CD4-positive, alpha-beta T cell (primary cell): ENCODE data around the gene UQCC3. TPM values are rescaled to one million over a fixed set of nuclear protein-coding genes. Genes with fewer than 3 reads are reported as not detected.

Source experiments
- ATAC-seq: fragments of 200-7000 bp; cut with Tn5 transposase; one replicate; pipeline ENCODE4 v1.10.0; 2022; ENCODE audit warnings: mild to moderate bottlenecking; ENCODE audit not compliant: poor library complexity
- CTCF ChIA-PET: fragments of 350-600 bp; sonication (Branson Sonifier 250); formaldehyde crosslinking; loops from one replicate; lab custom pipeline; 2021; ENCODE audit warnings: antibody characterized with exemption, inconsistent platforms; lab: Charles Lee
- POLR2A ChIA-PET: fragments of 350-600 bp; sonication (Branson Sonifier 250); formaldehyde crosslinking; loops from one replicate; lab custom pipeline; 2021; ENCODE audit warnings: antibody characterized with exemption, inconsistent platforms; lab: Charles Lee
- DNase-seq, 14 experiments: peaks; one replicate each; pipeline ENCODE4 v3.0.0-alpha.2; 2013 to 2020; ENCODE audit warnings: mixed read lengths in 2 of 14
- H3K27ac ChIP-seq, 2 donors: one replicate each; pipeline versions ENCODE4 v1.5.1 to v1.7.0; 2013; ENCODE audit warnings: low read length in 2 of 2, low read depth in 1 of 2, mild to moderate bottlenecking in 1 of 2
- H3K27me3 ChIP-seq, 2 experiments: 1 replicate in 1 of 2; 2 replicates in 1 of 2; pipeline versions ENCODE4 v1.6.1 to v1.7.0; 2013; ENCODE audit warnings: low read length in 2 of 2, control low read depth in 1 of 2, mild to moderate bottlenecking in 1 of 2, moderate library complexity in 1 of 2; ENCODE audit not compliant: insufficient read depth in 2 of 2, control insufficient read depth in 1 of 2
- H3K36me3 ChIP-seq: one replicate; pipeline ENCODE4 v1.6.1; 2013; ENCODE audit warnings: low read length, control low read depth; ENCODE audit not compliant: insufficient read depth
- H3K4me1 ChIP-seq: one replicate; pipeline ENCODE4 v1.6.1; 2013; ENCODE audit warnings: low read length, control low read depth; ENCODE audit not compliant: insufficient read depth
- H3K4me3 ChIP-seq: one replicate; pipeline ENCODE4 v1.5.1; 2013; ENCODE audit warnings: mild to moderate bottlenecking, low read length, moderate library complexity
- H3K9me3 ChIP-seq, 2 experiments: 1 replicate in 1 of 2; 2 replicates in 1 of 2; pipeline versions ENCODE4 v1.6.1 to v1.7.0; 2013; ENCODE audit warnings: low read length in 2 of 2, mild to moderate bottlenecking in 2 of 2, control low read depth in 1 of 2, moderate library complexity in 1 of 2; ENCODE audit not compliant: control insufficient read depth in 1 of 2, insufficient read depth in 1 of 2
- H3K27ac Mint-ChIP-seq: one replicate; pipeline ENCODE4 v1.8.0; 2020; ENCODE audit warnings: mixed read lengths
- H3K27me3 Mint-ChIP-seq: one replicate; pipeline ENCODE4 v1.8.0; 2021; ENCODE audit warnings: mixed read lengths
- H3K36me3 Mint-ChIP-seq: one replicate; pipeline ENCODE4 v1.8.0; 2021; ENCODE audit warnings: low read depth, mixed read lengths
- H3K4me1 Mint-ChIP-seq: one replicate; pipeline ENCODE4 v1.8.0; 2021; ENCODE audit warnings: low read depth, mixed read lengths
- H3K4me3 Mint-ChIP-seq: one replicate; pipeline ENCODE4 v1.8.0; 2020; ENCODE audit warnings: mild to moderate bottlenecking, mixed read lengths
- H3K9me3 Mint-ChIP-seq: one replicate; pipeline ENCODE4 v1.8.0; 2020; ENCODE audit warnings: mixed read lengths
- CTCF ChIP-seq: fragments of 200-600 bp; IDR thresholded peaks from one replicate; pipeline ENCODE4 v1.8.0; 2022; ENCODE audit warnings: antibody characterized with exemption, mild to moderate bottlenecking
- intact Hi-C, 2 experiments: fragments of 100-400 bp; cut with DNase I in 1 of 2; cut with micrococcal nuclease in 1 of 2; formaldehyde crosslinking; loops; one replicate each; pipeline versions ENCODE4 v1.15.1 to v1.9.0; 2023 to 2025; cut with DNase I, micrococcal nuclease
- total RNA-seq, 174 experiments: library from RNA in 2 of 174; stranded (reverse) in 2 of 174; gene quantifications; one replicate each; pipeline ENCODE4 v1.2.3 and lab custom pipeline; 2021 to 2026

UQCC3 gene
- total RNA-seq, 2 experiments from 2014 or later: 1.5 to 2.3 TPM

- POLR2A ChIA-PET: interaction anchor here (0.8 to 5.3 kb wide), 10 partner anchors 10 to 173 kb away, joined by 3 to 170 read pairs (median 10); partner anchors contain the start of genes EEF1G, GANAB, HNRNPUL2 and INTS5
- H3K27ac Mint-ChIP-seq: peak overlapping the region; percentile 96
- H3K36me3 Mint-ChIP-seq: peaks cover 49% of the 10 kb centered on the region
- Histone ChIP-seq H3K27me3 (no peaks in the 10 kb centered on the region), H3K4me1 (peaks cover 66% of the 10 kb centered on the region), H3K36me3 (peaks cover 17% of the 10 kb centered on the region), H3K9me3 (no peaks in the 10 kb centered on the region), H3K27ac (peak overlapping the region in 1 of 2 donors; percentile 35), H3K4me3 (no peak overlapping the region)
- intact Hi-C loops: loop anchor here in 1 of 2 experiments (10.0 kb wide), 1 partner anchor 873 kb away; the partner anchor contains the start of genes FEN1 and TMEM258
- no peak for ATAC-seq
- CTCF ChIA-PET: interaction anchor here (1.4 kb wide), 1 partner anchor 13 kb away, joined by 3 read pairs; no protein-coding TSS in a partner anchor
- H3K9me3 Mint-ChIP-seq: no peaks in the 10 kb centered on the region
- peak overlapping the region; percentile 99 for H3K4me3 Mint-ChIP-seq
- peaks cover 53% of the 10 kb centered on the region for H3K4me1 Mint-ChIP-seq
- DNase-seq: no peak
- no peak for TF ChIP-seq CTCF
- H3K27me3 Mint-ChIP-seq: no peaks in the 10 kb centered on the region
These were observed 4.0 kb upstream of the UQCC3 start for GRCh38 chr11:62667460-62667859.

- CTCF ChIA-PET: interaction anchor here (0.6 to 1.1 kb wide), 2 partner anchors 47 to 245 kb away, joined by 3 read pairs; no protein-coding TSS in a partner anchor
These were observed 1.9 kb upstream of the UQCC3 start for GRCh38 chr11:62669420-62670161.

More at GRCh38 chr11:62669420-62670161, 1.9 kb upstream of the UQCC3 start:
- Histone ChIP-seq H3K4me3 (no peak overlapping the region), H3K27me3 (no peaks in the 10 kb centered on the region), H3K4me1 (peaks cover 64% of the 10 kb centered on the region), H3K36me3 (peaks cover 19% of the 10 kb centered on the region), H3K27ac (no peak overlapping the region), H3K9me3 (no peaks in the 10 kb centered on the region)
- H3K27me3 Mint-ChIP-seq: no peaks in the 10 kb centered on the region
- H3K36me3 Mint-ChIP-seq: peaks cover 39% of the 10 kb centered on the region
- intact Hi-C loops: loop anchor here (2.0 to 10.0 kb wide), 5 partner anchors 17 to 875 kb away; partner anchors contain the start of genes BSCL2 (in 2 of the 2), GNG3 (in 2 of the 2), INTS5 (in 2 of the 2) and TUT1 (in 2 of the 2)
- peaks cover 51% of the 10 kb centered on the region for H3K4me1 Mint-ChIP-seq
- H3K27ac Mint-ChIP-seq: peak overlapping the region; percentile 87
- ATAC-seq: no peak
- peak overlapping the region; percentile 91 for H3K4me3 Mint-ChIP-seq
- no peaks in the 10 kb centered on the region for H3K9me3 Mint-ChIP-seq
- POLR2A ChIA-PET: interaction anchor here (0.7 to 6.4 kb wide), 10 partner anchors 16 to 171 kb away, joined by 3 to 94 read pairs (median 16); partner anchors contain the start of genes EEF1G, HNRNPUL2, INTS5 and MTA2
- no peak for TF ChIP-seq CTCF
- no peak for DNase-seq
